Stimulated activated CD4-positive, alpha-beta T cell treated with anti-CD3 and anti-CD28 coated beads, Interleukin-1b, Interleukin-23, amount 100 ng/mL, for 48 hours (primary cell): ENCODE results near the gene AFG1L.
"Not testable (repeated sequence)": the region's sequence is repeated elsewhere in the genome, so short reads cannot be mapped to it uniquely, and the experiment has no call there.

Experiments
- DNase-seq: peaks from one replicate; pipeline ENCODE4 v3.0.0-alpha.2; 2020

AFG1L gene

GRCh38 chr6:108526739-108527174, 231.9 kb downstream of the AFG1L start:
- no peak for DNase-seq

- DNase-seq = no peak
These were observed 234.0 kb downstream of the AFG1L start for GRCh38 chr6:108528878-108529277.

GRCh38 chr6:108531332-108531731, 236.5 kb downstream of the AFG1L start:
- no peak for DNase-seq

- DNase-seq = no peak
These were observed 240.4 kb downstream of the AFG1L start for GRCh38 chr6:108535114-108535742.

GRCh38 chr6:108535920-108536535, 241.2 kb downstream of the AFG1L start:
- not testable (repeated sequence) for DNase-seq

- peak; percentile 58 for DNase-seq
These were observed 247.2 kb downstream of the AFG1L start for GRCh38 chr6:108541843-108542759.

- no peak for DNase-seq
These were observed 248.5 kb downstream of the AFG1L start for GRCh38 chr6:108543175-108543940.

- DNase-seq = no peak
These were observed 249.8 kb downstream of the AFG1L start for GRCh38 chr6:108544606-108545005.

GRCh38 chr6:108546079-108547049, 251.5 kb downstream of the AFG1L start:
- DNase-seq = no peak

- DNase-seq = no peak
These were observed 254.4 kb downstream of the AFG1L start for GRCh38 chr6:108549241-108549640.

GRCh38 chr6:108549741-108550140, 254.9 kb downstream of the AFG1L start:
- no peak for DNase-seq

- DNase-seq = no peak
These were observed 255.4 kb downstream of the AFG1L start for GRCh38 chr6:108550256-108550655.

- no peak for DNase-seq
These were observed 260.7 kb downstream of the AFG1L start for GRCh38 chr6:108555399-108556052.

- no peak for DNase-seq
These were observed 261.4 kb downstream of the AFG1L start for GRCh38 chr6:108556250-108556649.

GRCh38 chr6:108556866-108557493, 262.1 kb downstream of the AFG1L start:
- DNase-seq = no peak

GRCh38 chr6:108557494-108558371, 262.9 kb downstream of the AFG1L start:
- peak; percentile 61 for DNase-seq

GRCh38 chr6:108558372-108559096, 263.7 kb downstream of the AFG1L start:
- peak; percentile 95 for DNase-seq

- DNase-seq = peak; percentile 80
These were observed 264.4 kb downstream of the AFG1L start for GRCh38 chr6:108559097-108559883.
